Measurements from ENCODE around the gene MCFD2.
"Not testable (repeated sequence)": the region's sequence is repeated elsewhere in the genome, so short reads cannot be mapped to it uniquely, and the experiment has no call there.

Gene MCFD2

DNA sequence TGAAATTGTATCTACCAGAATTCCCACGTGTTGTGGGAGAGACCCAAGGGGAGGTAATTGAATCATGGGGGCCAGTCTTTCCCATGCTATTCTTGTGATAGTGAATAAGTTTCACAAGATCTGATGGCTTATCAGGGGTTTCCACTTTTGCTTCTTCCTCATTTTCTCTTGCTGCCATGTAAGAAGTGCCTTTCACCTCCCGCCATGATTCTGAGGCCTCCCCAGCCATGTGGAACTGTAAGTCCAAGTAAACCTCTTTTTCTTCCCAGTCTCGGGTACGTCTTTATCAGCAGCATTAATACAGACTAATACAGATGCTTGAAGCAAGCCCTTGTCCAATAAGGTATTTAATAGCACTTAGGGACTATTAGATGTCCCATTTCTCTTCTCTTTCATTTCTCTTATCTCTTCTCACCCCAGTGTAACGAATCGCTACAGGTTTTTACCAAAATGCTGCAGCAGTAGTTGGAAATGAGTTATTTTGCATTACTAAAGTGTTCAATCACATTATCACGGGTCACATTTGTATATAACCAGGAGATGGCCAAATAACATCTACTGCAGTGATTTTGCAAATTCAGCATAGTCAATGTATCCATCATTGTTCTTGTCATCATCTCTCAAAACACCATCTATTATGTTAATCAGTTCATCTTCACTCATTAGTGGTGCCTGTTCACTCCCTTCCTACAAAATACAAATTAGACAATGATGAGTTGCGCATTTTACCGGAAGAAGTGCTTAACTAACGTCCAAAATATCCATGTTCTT is 10.5 kb downstream of the MCFD2 start:
- not testable (repeated sequence) for H2AFZ ChIP-seq (ENCODE audit: insufficient read depth, low read length, poor library complexity); H3K14ac ChIP-seq (ENCODE audit: low read length); H3K79me1 ChIP-seq (ENCODE audit: low read length); H2BK120ac ChIP-seq (ENCODE audit: insufficient read depth, low read length, poor library complexity); H2AK5ac ChIP-seq (ENCODE audit: low read length); H4K91ac ChIP-seq (ENCODE audit: low read depth, low read length); H3K4me2 ChIP-seq (ENCODE audit: low read length); H3K23ac ChIP-seq (ENCODE audit: low read length); H3K79me2 ChIP-seq (ENCODE audit: control insufficient read depth, insufficient read depth, low read length, poor library complexity); H3K4me3 ChIP-seq (ENCODE audit: low read depth, low read length); H2BK12ac ChIP-seq (ENCODE audit: low read length); H3K4ac ChIP-seq (ENCODE audit: low read depth, low read length); H4K12ac ChIP-seq (ENCODE audit: low read depth, low read length); H3K4me1 ChIP-seq (ENCODE audit: control insufficient read depth in 1 of 2, insufficient read depth in 2 of 2, low read length in 2 of 2); H3K27ac ChIP-seq (ENCODE audit: low read depth, low read length); H2BK5ac ChIP-seq (ENCODE audit: low read depth, low read length, poor library complexity); H3K9ac ChIP-seq (ENCODE audit: low read length); H3K9me3 ChIP-seq (ENCODE audit: insufficient read depth, low read depth, low read length); H3K18ac ChIP-seq (ENCODE audit: low read length); H4K8ac ChIP-seq (ENCODE audit: low read depth, low read length); H3K27me3 ChIP-seq (ENCODE audit: insufficient read depth, low read length); DNase-seq
- WGBS (ENCODE audit: extremely low coverage, insufficient coverage, insufficient read length) = no CpG with 5 or more reads among the region's 10 CpGs
- peaks cover 28 to 42% of the 10 kb centered on the region in 2 experiments for H3K36me3 ChIP-seq (ENCODE audit: control insufficient read depth in 1 of 2, insufficient read depth in 2 of 2, low read length in 2 of 2)

DNA sequence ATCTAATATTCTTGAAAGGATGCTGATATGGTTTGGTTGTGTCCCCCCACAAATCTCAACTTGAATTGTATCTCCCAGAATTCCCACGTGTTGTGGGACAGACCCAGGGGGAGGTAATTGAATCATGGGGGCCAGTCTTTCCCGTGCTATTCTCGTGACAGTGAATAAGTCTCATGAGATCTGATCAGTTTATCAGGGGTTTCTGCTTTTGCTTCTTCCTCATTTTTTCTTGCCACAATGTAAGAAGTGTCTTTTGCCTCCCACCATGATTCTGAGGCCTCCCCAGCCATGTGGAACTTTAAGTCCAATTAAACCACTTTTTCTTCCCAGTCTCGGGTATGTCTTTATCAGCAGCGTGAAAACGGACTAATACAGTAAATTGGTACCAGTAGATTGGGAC is 12.6 kb downstream of the MCFD2 start:
- H3K79me2 ChIP-seq (ENCODE audit: control insufficient read depth, insufficient read depth, low read length, poor library complexity); H3K4me3 ChIP-seq (ENCODE audit: low read depth, low read length); H3K4me1 ChIP-seq (ENCODE audit: control insufficient read depth in 1 of 2, insufficient read depth in 2 of 2, low read length in 2 of 2); H4K8ac ChIP-seq (ENCODE audit: low read depth, low read length); H3K4me2 ChIP-seq (ENCODE audit: low read length); H2AK5ac ChIP-seq (ENCODE audit: low read length); H4K12ac ChIP-seq (ENCODE audit: low read depth, low read length); H2BK12ac ChIP-seq (ENCODE audit: low read length); H3K9ac ChIP-seq (ENCODE audit: low read length); H3K23ac ChIP-seq (ENCODE audit: low read length); H3K27ac ChIP-seq (ENCODE audit: low read depth, low read length); H3K9me3 ChIP-seq (ENCODE audit: insufficient read depth, low read depth, low read length); H4K91ac ChIP-seq (ENCODE audit: low read depth, low read length); H2BK5ac ChIP-seq (ENCODE audit: low read depth, low read length, poor library complexity); H3K14ac ChIP-seq (ENCODE audit: low read length); DNase-seq; H3K79me1 ChIP-seq (ENCODE audit: low read length); H3K4ac ChIP-seq (ENCODE audit: low read depth, low read length); H3K18ac ChIP-seq (ENCODE audit: low read length); H2BK120ac ChIP-seq (ENCODE audit: insufficient read depth, low read length, poor library complexity); H3K27me3 ChIP-seq (ENCODE audit: insufficient read depth, low read length); H2AFZ ChIP-seq (ENCODE audit: insufficient read depth, low read length, poor library complexity): not testable (repeated sequence)
- no CpG with 5 or more reads among the region's 6 CpGs for WGBS (ENCODE audit: extremely low coverage, insufficient coverage, insufficient read length)
- peaks cover 14 to 23% of the 10 kb centered on the region in 2 experiments for H3K36me3 ChIP-seq (ENCODE audit: control insufficient read depth in 1 of 2, insufficient read depth in 2 of 2, low read length in 2 of 2)

DNA sequence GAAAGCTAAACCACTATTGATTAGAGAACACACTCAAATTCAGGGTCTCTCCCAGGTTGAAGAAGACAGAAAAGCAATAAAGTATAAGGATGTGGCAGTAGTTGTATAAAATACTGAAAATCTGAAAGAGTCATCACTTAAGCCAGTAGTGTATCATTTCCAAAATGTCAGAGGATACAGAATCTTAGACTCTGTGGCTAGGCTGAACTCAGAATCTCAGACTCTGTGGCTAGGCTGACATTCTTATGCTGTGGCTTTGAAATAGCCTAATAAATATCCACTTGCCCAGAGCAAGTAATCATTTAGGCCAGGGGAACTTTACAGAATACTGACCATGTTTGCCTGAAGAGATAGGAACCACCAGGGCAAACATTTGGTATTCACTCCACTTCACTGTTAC is 13.1 kb downstream of the MCFD2 start:
- Histone ChIP-seq H3K4me1 (ENCODE audit: control insufficient read depth in 1 of 2, insufficient read depth in 2 of 2, low read length in 2 of 2) (peaks cover 0 to 2% of the 10 kb centered on the region in 2 experiments), H2BK5ac (ENCODE audit: low read depth, low read length, poor library complexity) (no peak overlapping the region), H3K4me3 (ENCODE audit: low read depth, low read length) (no peak overlapping the region), H2AK5ac (ENCODE audit: low read length) (no peak overlapping the region), H3K14ac (ENCODE audit: low read length) (no peak overlapping the region), H2BK12ac (ENCODE audit: low read length) (no peak overlapping the region), H3K9ac (ENCODE audit: low read length) (no peak overlapping the region), H3K27me3 (ENCODE audit: insufficient read depth, low read length) (no peaks in the 10 kb centered on the region), H4K8ac (ENCODE audit: low read depth, low read length) (no peak overlapping the region), H3K36me3 (ENCODE audit: control insufficient read depth in 1 of 2, insufficient read depth in 2 of 2, low read length in 2 of 2) (peaks cover 12 to 18% of the 10 kb centered on the region in 2 experiments), H2BK120ac (ENCODE audit: insufficient read depth, low read length, poor library complexity) (no peak overlapping the region), H3K79me1 (ENCODE audit: low read length) (no peaks in the 10 kb centered on the region), H3K79me2 (ENCODE audit: control insufficient read depth, insufficient read depth, low read length, poor library complexity) (no peaks in the 10 kb centered on the region), H2AFZ (ENCODE audit: insufficient read depth, low read length, poor library complexity) (no peak overlapping the region), H4K12ac (ENCODE audit: low read depth, low read length) (no peak overlapping the region), H3K18ac (ENCODE audit: low read length) (no peak overlapping the region), H3K27ac (ENCODE audit: low read depth, low read length) (no peak overlapping the region), H4K91ac (ENCODE audit: low read depth, low read length) (no peak overlapping the region), H3K9me3 (ENCODE audit: insufficient read depth, low read depth, low read length) (no peaks in the 10 kb centered on the region), H3K4ac (ENCODE audit: low read depth, low read length) (no peak overlapping the region), H3K23ac (ENCODE audit: low read length) (no peak overlapping the region), H3K4me2 (ENCODE audit: low read length) (no peak overlapping the region)
- no peak for DNase-seq

DNA sequence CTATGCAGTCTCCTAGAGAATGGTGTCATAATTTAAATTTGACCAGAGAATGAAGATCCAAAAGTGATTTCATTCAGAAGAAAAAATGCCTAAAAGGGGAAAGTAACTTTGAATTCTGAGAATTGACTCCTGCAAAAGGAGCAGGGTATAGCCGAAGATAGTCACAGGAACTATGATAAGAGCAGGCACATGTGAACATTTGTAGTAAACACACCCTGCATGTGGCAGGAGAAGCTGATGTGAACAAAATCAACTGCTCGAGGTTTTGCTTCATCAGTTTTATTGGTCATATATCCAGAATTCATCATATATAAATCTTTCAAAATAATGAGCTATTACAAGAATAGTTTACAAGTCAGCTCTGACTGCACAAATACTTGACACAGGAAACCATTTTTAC is 14.0 kb downstream of the MCFD2 start:
- no CpG with 5 or more reads among the region's 2 CpGs for WGBS (ENCODE audit: extremely low coverage, insufficient coverage, insufficient read length)
- Histone ChIP-seq H3K79me1 (ENCODE audit: low read length) (no peaks in the 10 kb centered on the region), H3K4ac (ENCODE audit: low read depth, low read length) (no peak overlapping the region)

More for the DNA sequence above, 14.0 kb downstream of the MCFD2 start:
- H3K9ac ChIP-seq (ENCODE audit: low read length) = no peak overlapping the region
- peaks cover 0 to 2% of the 10 kb centered on the region in 2 experiments for H3K4me1 ChIP-seq (ENCODE audit: control insufficient read depth in 1 of 2, insufficient read depth in 2 of 2, low read length in 2 of 2)
- no peak overlapping the region for H2BK12ac ChIP-seq (ENCODE audit: low read length)
- H3K23ac ChIP-seq (ENCODE audit: low read length) = no peak overlapping the region
- no peaks in the 10 kb centered on the region for H3K79me2 ChIP-seq (ENCODE audit: control insufficient read depth, insufficient read depth, low read length, poor library complexity)
- H3K4me3 ChIP-seq (ENCODE audit: low read depth, low read length) = no peak overlapping the region
- H2BK5ac ChIP-seq (ENCODE audit: low read depth, low read length, poor library complexity) = no peak overlapping the region
- H4K8ac ChIP-seq (ENCODE audit: low read depth, low read length) = no peak overlapping the region
- no peaks in the 10 kb centered on the region for H3K27me3 ChIP-seq (ENCODE audit: insufficient read depth, low read length)
- H2AK5ac ChIP-seq (ENCODE audit: low read length) = no peak overlapping the region
- no peak overlapping the region for H3K14ac ChIP-seq (ENCODE audit: low read length)
- DNase-seq = no peak
- peaks cover 6 to 10% of the 10 kb centered on the region in 2 experiments for H3K36me3 ChIP-seq (ENCODE audit: control insufficient read depth in 1 of 2, insufficient read depth in 2 of 2, low read length in 2 of 2)
- no peak overlapping the region for H3K27ac ChIP-seq (ENCODE audit: low read depth, low read length)
- H3K4me2 ChIP-seq (ENCODE audit: low read length) = no peak overlapping the region
- H2AFZ ChIP-seq (ENCODE audit: insufficient read depth, low read length, poor library complexity) = no peak overlapping the region
- H3K9me3 ChIP-seq (ENCODE audit: insufficient read depth, low read depth, low read length) = no peaks in the 10 kb centered on the region
- H4K12ac ChIP-seq (ENCODE audit: low read depth, low read length) = no peak overlapping the region
- no peak overlapping the region for H3K18ac ChIP-seq (ENCODE audit: low read length)
- no peak overlapping the region for H4K91ac ChIP-seq (ENCODE audit: low read depth, low read length)
- H2BK120ac ChIP-seq (ENCODE audit: insufficient read depth, low read length, poor library complexity) = no peak overlapping the region

Data from trophoblast cell (in vitro differentiated cells and primary cell).